ENCODE data around the gene SEC61A1.

SEC61A1 gene

DNA sequence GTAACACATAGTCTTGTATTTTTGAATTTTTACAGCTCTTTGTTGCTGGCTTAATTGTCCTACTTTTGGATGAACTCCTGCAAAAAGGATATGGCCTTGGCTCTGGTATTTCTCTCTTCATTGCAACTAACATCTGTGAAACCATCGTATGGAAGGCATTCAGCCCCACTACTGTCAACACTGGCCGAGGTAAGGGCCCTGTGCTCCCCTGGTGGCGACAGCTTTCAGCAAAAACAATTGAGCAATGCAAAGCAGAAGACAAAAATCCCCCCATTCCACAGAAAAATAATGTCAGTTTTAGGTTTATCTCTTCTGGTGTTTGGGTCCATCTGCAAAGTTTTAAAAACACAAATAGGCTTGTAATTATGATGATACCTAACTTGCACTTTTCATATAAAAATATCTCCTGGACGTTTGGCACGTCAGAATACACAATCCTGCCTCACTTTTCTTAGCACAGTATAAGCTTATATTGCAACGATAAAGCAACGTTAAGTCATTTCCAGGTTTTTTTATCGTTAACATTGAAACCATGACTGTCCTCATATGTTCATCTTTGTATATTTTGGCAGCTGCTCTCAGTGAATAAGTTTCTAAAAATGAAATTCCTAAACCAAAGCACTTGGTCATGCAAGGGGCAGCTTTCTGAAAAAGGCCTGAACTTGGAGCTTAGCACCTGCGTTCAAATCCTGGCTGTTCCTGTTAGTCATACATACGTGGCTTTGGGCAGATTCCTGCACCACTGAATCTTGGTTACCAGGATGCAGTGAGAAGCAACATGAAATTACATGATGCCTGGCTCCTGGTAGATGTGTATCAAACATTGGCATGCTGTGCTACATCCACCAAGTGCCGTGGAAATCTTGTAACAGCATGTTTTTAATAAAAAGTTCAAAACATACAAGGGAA lies 8.5 kb downstream of the SEC61A1 start:
- no peak for DNase-seq

- no peak for DNase-seq
These were observed 10.0 kb downstream of the SEC61A1 start for GRCh38 chr3:128062033-128062745.

- DNase-seq: no peak
These were observed 11.6 kb downstream of the SEC61A1 start for GRCh38 chr3:128063865-128064264.

DNA sequence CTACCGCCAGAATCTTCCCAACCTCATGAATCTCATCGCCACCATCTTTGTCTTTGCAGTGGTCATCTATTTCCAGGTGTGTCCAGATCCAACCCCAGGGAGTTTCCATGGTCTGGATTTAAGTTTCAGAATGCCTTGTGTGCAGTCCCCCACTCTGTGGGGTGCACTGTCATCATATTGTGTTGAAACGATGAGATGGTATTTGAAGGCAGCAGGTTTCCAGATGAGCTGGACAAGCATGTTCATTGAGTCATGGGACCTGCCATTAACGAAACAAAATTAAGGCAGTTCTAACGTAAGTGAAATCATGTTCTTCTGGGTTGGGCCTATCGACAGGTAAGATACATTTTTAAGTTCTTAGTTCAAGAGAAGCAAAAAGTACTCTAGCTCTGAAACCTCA lies 12.7 kb downstream of the SEC61A1 start:
- DNase-seq: no peak

DNA sequence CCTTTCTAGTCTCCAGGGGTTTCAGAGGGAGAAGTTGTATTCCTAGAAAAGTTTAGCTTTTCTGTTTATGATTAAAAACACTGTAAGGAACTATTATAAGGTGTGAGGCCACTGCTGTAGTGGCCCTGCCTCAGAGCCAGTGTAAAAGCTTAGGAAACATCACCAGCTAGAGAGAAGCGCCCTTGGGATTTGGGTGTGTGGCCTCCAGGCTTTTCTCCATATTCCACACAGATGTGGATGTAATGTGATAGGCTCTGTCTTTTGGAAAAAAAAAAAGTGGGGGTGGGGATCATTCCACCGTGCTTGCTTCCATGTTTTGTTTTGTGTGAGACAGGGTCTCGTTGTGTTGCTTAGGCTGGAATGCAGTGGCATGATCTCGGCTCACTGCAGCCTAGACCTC lies 13.9 kb downstream of the SEC61A1 start:
- peak; percentile 23 for DNase-seq

- DNase-seq: no peak
These were observed 14.4 kb downstream of the SEC61A1 start for GRCh38 chr3:128066676-128067075.

DNA sequence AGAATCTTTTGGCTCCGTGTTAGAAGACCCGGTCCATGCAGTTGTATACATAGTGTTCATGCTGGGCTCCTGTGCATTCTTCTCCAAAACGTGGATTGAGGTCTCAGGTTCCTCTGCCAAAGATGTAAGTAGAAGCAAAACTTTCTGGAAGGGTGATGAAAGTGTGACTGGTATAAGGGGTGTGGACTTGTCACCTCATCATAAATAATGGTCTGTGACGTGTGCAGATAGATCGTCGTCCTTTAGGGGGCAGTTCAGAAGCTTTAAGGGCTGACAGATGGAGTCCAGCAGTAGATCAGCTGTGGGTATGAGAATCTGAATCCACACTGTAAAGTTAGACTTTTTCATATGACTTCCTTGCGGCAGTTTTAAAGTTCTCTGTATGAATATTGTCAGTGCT lies 15.3 kb downstream of the SEC61A1 start:
- DNase-seq: peak; percentile 1

DNA sequence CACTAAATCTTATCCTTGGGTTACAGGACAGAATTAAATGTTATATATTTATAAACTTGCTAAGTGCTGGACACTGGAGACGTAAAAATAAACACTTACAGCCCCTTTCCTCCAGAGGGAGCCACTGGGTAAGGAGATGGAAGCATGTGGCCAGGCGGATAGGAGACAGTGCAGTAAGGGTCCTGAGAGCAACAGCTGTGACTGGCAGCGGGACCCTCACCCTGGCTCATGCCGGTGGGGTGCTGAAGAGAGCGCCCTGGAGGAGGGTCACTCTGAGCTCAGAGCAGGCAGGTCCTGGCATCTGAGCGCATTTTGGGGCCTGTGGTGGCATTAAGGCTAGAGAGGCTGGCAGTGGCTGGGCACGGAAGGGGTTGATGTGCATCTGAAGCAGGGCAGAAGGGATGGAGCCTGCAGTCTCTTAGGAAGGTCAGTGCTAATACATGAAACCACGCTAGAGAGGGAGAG lies 16.0 kb downstream of the SEC61A1 start:
- DNase-seq: peak; percentile 55

GRCh38 chr3:128069271-128069670 lies 17.0 kb downstream of the SEC61A1 start:
- DNase-seq: no peak

DNA sequence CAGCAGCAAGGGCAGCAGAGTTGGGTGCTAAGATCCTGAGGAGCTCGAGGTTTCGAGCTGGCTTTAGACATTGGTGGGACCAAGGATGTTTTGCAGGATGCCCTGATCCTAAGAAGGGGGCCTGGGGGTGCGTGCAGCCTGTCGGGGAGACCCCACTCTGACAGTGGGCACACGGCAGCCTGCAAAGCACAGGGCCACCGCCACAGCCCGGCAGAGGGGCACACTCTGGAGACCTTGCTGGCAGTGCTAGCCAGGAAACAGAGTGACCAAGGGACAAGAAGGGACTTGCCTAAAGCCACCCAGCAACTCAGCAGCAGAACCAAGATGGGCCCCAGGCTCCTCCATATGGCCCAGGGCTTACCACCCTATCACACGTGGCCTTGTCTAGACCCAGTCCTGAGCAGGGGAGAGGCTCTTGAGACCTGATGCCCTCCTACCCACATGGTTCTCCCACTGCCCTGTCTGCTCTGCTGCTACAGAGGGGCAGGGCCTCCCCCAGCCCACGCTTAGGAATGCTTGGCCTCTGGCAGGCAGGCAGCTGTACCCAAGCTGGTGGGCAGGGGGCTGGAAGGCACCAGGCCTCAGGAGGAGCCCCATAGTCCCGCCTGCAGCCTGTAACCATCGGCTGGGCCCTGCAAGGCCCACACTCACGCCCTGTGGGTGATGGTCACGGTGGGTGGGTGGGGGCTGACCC lies 18.8 kb downstream of the SEC61A1 start:
- no peak for DNase-seq

DNA sequence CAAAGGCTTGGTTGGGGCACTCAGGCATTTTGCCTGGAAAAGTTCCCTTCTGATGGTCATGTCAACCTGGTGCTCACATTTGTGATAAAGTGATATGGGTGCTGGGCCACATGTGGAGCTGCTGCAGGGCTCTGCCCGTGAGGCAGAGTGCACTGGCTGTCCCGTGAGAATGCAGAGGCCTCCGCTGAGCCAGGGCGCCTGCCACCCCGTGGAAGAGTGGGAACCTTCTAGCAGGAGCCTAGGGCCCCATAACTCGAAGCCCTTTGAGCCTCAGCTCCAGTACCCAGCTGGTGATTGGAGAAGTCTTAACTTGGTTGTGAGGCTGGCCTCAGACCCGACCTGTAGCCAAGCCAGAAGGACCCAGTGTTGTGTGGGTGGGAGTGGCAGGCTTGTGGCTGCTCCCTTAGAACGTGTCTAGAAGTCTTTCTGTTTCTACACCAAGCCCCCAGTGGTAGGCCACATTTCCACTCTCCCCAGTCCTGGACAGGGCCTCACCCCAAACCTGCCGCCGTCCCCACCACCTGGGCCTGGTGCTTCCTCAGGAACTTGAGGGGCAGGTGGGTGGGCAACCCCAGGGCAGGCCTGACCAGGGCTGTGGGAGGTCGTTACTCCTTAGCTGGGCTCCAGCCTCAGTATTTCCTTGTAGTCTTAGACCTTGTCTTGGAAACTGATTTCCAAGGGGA lies 19.7 kb downstream of the SEC61A1 start:
- DNase-seq: no peak

DNA sequence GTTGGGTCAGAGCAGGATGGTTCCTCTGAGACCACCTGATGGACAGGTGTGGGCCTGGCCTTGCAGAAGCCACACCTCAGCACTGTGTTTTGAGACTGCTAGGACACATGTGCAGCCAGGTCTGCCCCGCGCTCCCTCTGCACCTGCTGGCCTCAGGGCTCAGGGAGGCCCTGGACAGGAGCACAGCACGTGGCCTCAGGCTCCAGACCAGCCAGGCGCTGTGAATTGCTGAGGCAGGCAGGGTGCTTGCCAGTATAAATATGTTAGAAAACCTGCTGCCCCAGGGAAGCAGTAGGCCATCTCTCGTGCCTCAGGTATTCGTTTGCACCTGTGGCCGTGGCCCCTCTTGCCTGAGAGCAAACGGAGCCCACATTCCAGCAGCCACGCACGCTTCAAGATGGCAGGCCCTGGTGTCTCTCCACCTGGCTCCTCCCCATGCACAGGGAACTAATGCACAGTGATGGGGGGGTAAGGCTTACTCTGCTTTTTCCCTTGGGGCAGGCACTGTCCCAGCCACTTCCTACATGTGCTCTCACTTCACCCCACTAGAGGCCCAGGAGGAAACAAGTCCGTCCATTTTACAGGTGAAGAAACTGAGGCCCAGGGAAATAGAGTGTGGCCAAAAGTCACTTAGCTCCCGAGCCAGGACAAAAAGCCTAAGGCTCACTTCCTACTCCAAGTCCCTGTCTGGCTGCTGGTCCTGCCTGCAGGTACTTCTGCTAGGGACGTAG lies 20.4 kb downstream of the SEC61A1 start:
- no peak for DNase-seq

GRCh38 chr3:128073185-128073725 lies 21.0 kb downstream of the SEC61A1 start:
- DNase-seq: peak; percentile 1

DNA sequence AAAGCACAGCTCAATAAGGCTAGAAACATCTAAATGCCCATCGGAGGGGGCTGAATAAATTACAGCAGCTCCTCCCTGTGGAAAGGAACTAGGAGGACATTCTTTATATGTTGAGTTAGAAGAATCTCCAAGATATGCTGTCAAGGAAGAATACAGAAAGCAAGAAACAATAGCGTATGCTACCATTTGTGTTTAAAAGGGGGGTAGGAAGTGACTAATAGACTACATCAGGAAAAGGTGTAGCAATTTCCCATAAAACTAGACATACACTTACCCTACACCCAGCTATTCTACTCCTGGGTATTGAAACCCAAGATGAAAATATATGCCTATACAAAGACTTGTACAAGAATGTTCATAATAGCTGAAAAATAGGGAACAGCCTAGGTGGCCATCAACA lies 21.6 kb downstream of the SEC61A1 start:
- DNase-seq: no peak

GRCh38 chr3:128074851-128075521 lies 22.7 kb downstream of the SEC61A1 start:
- DNase-seq: peak; percentile 48

DNA sequence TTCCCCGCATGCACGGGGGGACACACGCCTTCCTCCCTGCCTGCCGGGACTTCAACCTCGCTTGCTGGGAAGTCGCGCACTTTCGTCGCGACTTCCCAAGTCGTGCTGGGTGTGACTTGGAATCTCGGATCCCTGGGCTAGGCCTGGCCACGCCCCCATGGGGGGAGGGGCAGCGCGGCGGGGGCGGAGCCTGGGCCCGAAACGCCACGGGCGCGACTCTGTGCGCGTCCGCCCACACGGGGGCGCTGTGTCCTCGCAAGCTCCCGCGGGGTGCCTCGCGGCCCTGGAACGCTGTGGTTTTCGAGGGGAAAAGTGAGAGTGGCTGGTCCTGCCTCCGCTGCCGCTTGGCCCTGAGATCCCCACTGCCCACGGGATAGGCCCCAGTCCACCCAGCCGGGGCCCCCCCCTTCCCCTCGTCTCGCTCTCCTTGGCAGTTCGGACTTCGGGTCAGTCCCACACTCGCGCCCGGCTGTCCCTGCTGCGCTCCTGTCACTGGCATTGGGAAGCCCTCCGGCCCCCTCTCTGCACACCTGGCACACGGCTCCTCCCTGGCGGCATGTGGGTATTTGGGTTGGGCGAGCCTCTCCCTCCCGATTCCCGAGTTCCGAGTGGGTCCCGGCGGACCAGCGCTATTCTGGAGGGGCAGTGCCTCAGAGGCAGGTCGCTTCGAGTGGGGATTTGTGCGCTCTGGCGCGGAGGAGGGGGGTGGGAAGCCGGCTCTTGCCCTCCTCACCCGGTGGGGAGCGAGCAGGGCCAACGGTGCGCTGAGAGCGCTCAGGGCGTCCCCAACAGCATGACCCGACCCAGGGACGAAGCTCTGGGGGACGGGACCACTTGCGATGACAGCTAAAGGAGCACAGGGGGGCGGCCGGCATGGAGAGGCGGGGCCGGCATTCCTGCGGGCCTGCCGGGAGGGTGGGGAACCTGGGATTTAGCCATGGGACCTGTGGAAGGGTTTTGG lies 23.6 kb downstream of the SEC61A1 start:
- DNase-seq: peak; percentile 86

DNA sequence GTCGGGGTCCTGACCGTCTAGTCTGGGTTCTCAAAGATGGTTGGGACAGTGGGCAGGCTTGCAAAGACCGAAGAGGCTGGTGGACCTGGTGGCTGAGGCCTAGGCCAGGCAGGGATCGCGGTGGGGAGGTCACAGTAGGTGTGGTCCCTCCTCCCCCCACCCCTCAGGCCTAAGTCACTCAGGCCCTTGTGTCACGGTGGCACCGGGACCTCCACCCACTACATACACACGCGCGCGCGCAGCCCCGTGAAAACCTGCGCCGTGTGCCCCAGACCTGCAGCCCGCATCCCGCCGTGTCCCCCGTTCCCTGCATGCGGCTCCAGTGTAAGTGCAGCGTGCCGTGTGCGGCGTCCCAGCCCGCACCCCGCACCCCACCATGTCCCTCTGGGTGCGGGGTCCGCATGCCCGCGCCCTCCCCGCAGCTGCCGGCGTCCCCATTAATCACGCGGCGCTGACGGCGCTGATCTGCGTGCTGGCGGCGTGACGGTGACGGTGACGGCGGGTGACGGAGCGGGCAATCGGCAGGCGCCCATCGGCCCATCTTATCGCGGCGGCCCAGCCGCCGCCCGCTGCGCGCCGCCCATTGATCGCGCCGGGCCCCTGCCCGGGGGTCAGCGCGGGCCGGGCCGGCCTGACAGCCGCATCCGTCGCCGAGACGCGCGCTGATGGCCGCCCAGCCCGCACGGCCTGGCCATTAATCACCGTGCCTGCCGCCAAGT lies 24.4 kb downstream of the SEC61A1 start:
- DNase-seq: peak; percentile 35

DNA sequence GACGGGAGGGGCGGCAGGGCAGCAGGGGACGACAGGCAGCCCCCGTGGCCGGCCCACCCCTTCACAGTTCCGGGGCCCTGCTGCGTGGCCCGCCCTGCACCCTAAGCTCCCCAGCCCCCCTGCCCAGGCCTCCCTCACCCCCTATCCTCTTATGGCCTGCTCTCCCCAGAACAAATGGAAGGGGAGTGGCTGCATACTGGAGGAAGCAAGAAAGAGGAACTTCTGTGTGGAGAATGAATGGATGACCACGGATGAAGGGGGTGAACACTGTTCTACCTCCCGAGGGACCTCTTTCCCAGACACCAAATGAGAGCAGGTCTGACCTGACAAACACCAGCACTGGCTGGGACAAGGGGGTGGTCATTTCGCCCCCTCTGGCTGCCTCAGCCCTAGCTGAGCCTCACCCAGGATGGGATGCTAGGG lies 25.0 kb downstream of the SEC61A1 start:
- peak; percentile 35 for DNase-seq

GRCh38 chr3:128077665-128078064 lies 25.4 kb downstream of the SEC61A1 start:
- DNase-seq: no peak
